ENCODE data around the gene INTS7. TPM values are rescaled to one million over a fixed set of nuclear protein-coding genes. Genes with fewer than 3 reads are reported as not detected.

Gene INTS7
- polyA plus RNA-seq, 4 donors, result 6.0 to 15.7 (median 7.3) TPM

DNA sequence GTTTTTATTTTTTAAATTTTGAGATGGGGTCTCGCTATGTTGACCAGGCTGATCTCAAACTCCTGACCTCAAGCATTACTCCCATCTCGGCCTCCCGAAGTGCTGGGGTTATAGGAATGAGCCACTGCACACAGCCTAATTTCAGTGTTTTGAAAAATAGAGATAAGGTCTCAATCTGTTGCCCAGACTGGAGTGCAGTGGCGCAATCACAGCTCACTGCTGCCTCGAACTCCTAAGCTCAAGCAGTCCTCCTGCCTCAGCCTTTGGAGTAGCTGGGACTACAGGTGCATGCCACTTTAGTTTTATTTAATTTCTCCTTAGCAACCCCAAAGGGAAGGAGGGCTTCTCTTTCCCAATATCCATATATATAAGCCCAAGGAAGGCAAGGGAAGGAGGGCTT, 141.0 kb downstream of the INTS7 start:
- Histone ChIP-seq H3K27ac (ENCODE audit: low read depth in 1 of 3, low read length in 2 of 3) (peak overlapping the region in 1 of 3 donors; percentile 43), H3K4me1 (ENCODE audit: control insufficient read depth in 3 of 3, insufficient read depth in 2 of 3, low read depth in 1 of 3, low read length in 2 of 3) (peaks cover 0 to 23% (median 0%) of the 10 kb centered on the region in 3 donors), H3K9me3 (ENCODE audit: control insufficient read depth in 2 of 2, insufficient read depth in 1 of 2, low read depth in 1 of 2, low read length in 1 of 2) (no peaks in the 10 kb centered on the region), H3K27me3 (ENCODE audit: control insufficient read depth in 3 of 3, insufficient read depth in 3 of 3, low read length in 3 of 3) (no peaks in the 10 kb centered on the region), H3K4me3 (ENCODE audit: low read depth in 1 of 3, low read length in 3 of 3) (no peak overlapping the region), H3K36me3 (ENCODE audit: control insufficient read depth in 3 of 3, insufficient read depth in 2 of 3, low read depth in 1 of 3, low read length in 3 of 3) (no peaks in the 10 kb centered on the region)
- WGBS, 3 donors, result 81 to 88% (median 82%) methylated on average over 5 of the region's 5 CpGs
- FAIRE-seq, result no peak
- DNase-seq, result no peak

DNA sequence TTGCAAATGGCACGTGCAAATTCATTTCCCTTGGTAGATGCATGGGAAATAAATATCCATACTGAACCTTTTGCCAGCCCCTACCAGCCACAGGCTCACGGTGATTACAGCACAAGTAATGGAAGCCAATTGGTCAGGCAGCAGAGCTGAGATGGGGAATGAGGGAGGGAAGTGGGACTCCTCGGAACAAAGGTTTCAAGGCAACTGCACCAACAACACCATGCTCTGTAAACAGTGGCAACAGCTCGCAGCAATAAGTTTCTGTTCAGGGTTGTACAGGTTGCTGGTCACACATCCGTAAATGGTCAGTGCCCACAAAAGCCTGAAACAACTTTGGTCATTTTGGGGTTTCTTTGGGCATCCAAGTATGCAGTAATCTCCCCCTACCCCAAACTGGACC, 142.1 kb downstream of the INTS7 start:
- no peak overlapping the region for H3K27ac ChIP-seq (ENCODE audit: low read depth in 1 of 3, low read length in 2 of 3)
- peaks cover 0 to 23% (median 0%) of the 10 kb centered on the region in 3 donors for H3K4me1 ChIP-seq (ENCODE audit: control insufficient read depth in 3 of 3, insufficient read depth in 2 of 3, low read depth in 1 of 3, low read length in 2 of 3)
- 83 to 97% (median 89%) methylated on average over 5 of the region's 5 CpGs for WGBS, 3 donors
- H3K4me3 ChIP-seq (ENCODE audit: low read depth in 1 of 3, low read length in 3 of 3), result no peak overlapping the region
- no peak for FAIRE-seq
- no peaks in the 10 kb centered on the region for H3K27me3 ChIP-seq (ENCODE audit: control insufficient read depth in 3 of 3, insufficient read depth in 3 of 3, low read length in 3 of 3)
- H3K36me3 ChIP-seq (ENCODE audit: control insufficient read depth in 3 of 3, insufficient read depth in 2 of 3, low read depth in 1 of 3, low read length in 3 of 3), result no peaks in the 10 kb centered on the region
- DNase-seq, result no peak
- peaks cover 0 to 3% of the 10 kb centered on the region in 2 donors for H3K9me3 ChIP-seq (ENCODE audit: control insufficient read depth in 2 of 2, insufficient read depth in 1 of 2, low read depth in 1 of 2, low read length in 1 of 2)

DNA sequence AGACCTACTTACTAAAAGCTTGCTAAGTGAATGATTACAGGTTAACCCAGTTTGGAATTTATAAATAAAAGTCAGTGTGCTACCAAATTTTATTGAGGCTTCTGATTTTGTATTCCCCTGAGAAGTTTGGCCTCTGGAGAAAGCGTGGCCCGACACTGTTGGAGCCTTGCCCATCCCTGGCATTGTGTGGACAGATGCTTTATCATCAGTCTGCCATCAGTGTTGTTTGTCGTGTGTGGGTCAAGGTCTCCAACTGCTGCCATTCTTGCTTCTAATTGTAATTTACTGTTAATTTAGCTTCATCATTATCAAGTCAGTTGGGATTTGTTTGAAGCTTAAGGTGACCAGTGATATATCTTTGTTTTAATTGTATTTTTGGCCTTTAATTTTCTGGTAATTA, 142.8 kb downstream of the INTS7 start:
- Histone ChIP-seq H3K36me3 (ENCODE audit: control insufficient read depth in 3 of 3, insufficient read depth in 2 of 3, low read depth in 1 of 3, low read length in 3 of 3) (no peaks in the 10 kb centered on the region), H3K27ac (ENCODE audit: low read depth in 1 of 3, low read length in 2 of 3) (no peak overlapping the region), H3K9me3 (ENCODE audit: control insufficient read depth in 2 of 2, insufficient read depth in 1 of 2, low read depth in 1 of 2, low read length in 1 of 2) (peaks cover 0 to 3% of the 10 kb centered on the region in 2 donors), H3K27me3 (ENCODE audit: control insufficient read depth in 3 of 3, insufficient read depth in 3 of 3, low read length in 3 of 3) (no peaks in the 10 kb centered on the region), H3K4me3 (ENCODE audit: low read depth in 1 of 3, low read length in 3 of 3) (no peak overlapping the region), H3K4me1 (ENCODE audit: control insufficient read depth in 3 of 3, insufficient read depth in 2 of 3, low read depth in 1 of 3, low read length in 2 of 3) (peaks cover 0 to 29% (median 0%) of the 10 kb centered on the region in 3 donors)
- DNase-seq, result no peak
- WGBS, 3 donors, result 37 to 61% (median 46%) methylated on average over 3 of the region's 3 CpGs
- FAIRE-seq, result no peak

DNA sequence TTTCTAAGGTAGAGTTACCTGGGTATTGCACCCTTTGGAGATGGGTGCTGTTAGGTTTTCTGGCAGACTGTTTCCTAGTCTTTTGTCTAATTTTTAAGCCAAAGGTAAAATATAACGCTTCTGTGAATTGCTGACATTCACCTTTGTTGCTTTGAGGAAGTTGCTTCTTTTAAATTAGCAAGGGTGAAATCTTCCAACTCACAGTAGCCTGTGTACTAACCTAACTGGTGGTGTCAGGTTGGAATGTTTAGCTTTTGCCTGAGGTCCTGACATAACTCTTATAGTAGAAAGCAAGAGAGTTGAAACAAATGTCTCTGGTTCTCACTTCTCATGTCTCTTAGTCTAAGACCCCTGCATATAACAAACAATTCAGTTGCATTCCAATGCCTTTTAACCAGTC, 143.6 kb downstream of the INTS7 start:
- no peak for FAIRE-seq
- no peak overlapping the region for H3K27ac ChIP-seq (ENCODE audit: low read depth in 1 of 3, low read length in 2 of 3)
- H3K27me3 ChIP-seq (ENCODE audit: control insufficient read depth in 3 of 3, insufficient read depth in 3 of 3, low read length in 3 of 3), result no peaks in the 10 kb centered on the region
- DNase-seq, result no peak
- no peak overlapping the region for H3K4me3 ChIP-seq (ENCODE audit: low read depth in 1 of 3, low read length in 3 of 3)
- H3K9me3 ChIP-seq (ENCODE audit: control insufficient read depth in 2 of 2, insufficient read depth in 1 of 2, low read depth in 1 of 2, low read length in 1 of 2), result peaks cover 0 to 3% of the 10 kb centered on the region in 2 donors
- WGBS, 3 donors, result 11 to 55% (median 47%) methylated on average over 1 of the region's 1 CpG
- peaks cover 0 to 30% (median 0%) of the 10 kb centered on the region in 3 donors for H3K4me1 ChIP-seq (ENCODE audit: control insufficient read depth in 3 of 3, insufficient read depth in 2 of 3, low read depth in 1 of 3, low read length in 2 of 3)
- H3K36me3 ChIP-seq (ENCODE audit: control insufficient read depth in 3 of 3, insufficient read depth in 2 of 3, low read depth in 1 of 3, low read length in 3 of 3), result no peaks in the 10 kb centered on the region

Other genes with a start within 250 kb of the INTS7 start
- 100 to 1,000 TPM in 1 of 4 donors, 10 to 100 TPM in 3; 13.4 to 159 (median 23.1) TPM for gene LPGAT1, start 204.8 kb downstream of the INTS7 start, polyA plus RNA-seq
- gene DTL, start 191 bp upstream of the INTS7 start, polyA plus RNA-seq, result 1 to 10 TPM in 2 of 4 donors, under 1 TPM in 2; 0.67 to 8.9 (median 2.6) TPM
- 10 to 100 TPM; 33.0 to 45.4 (median 40.6) TPM for gene PPP2R5A, start 249.9 kb upstream of the INTS7 start, polyA plus RNA-seq